ENCODE measurements around the gene TBC1D14.
A peak's percentile ranks its signal among the peaks of the same experiment; 100 is the strongest.
"Not testable (repeated sequence)": the region's sequence is repeated elsewhere in the genome, so short reads cannot be mapped to it uniquely, and the experiment has no call there.

TBC1D14 gene

GRCh38 chr4:7068883-7069282 is 159.3 kb downstream of the TBC1D14 start:
- DNase-seq = no peak

DNA sequence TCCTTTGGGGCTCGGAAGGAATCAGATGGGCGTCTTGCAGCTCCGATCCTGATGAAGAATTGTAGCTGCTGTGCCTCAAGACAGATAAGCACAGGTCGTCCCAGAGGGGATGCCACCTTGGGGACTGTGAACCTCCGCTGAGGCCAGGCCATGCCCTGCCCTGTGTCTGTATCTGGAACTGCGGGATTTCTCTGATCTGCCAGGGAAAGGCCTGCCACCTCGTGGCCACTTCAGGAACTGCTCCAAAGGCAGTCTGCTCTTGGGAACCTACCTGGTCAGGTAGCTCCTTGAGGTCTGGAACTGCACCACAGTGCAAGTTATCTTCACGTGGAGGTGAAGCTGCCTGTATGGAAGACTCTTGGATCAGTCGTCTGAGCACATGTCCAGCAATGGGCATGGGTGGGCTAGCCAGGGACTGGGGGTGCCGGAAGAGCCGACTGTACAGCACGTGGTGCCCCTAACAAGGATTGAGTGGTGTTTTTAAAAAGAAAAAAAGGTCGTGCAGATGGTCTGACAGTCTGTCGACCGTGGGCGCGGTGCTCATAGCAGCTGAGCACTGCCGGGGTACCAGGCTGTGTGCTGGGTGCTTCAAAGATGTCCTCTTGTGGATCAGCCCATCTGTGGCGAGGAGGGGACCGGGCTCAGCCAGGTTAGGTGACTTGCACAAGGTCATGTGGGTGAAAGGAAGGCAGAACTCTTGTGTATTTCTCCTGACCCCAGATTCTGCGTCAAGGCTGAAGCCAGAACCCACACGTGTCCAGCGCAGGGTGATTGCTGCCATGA is 161.3 kb downstream of the TBC1D14 start:
- peak; percentile 4 for DNase-seq

- DNase-seq = no peak
These were observed 163.4 kb downstream of the TBC1D14 start for GRCh38 chr4:7073059-7073458.

DNA sequence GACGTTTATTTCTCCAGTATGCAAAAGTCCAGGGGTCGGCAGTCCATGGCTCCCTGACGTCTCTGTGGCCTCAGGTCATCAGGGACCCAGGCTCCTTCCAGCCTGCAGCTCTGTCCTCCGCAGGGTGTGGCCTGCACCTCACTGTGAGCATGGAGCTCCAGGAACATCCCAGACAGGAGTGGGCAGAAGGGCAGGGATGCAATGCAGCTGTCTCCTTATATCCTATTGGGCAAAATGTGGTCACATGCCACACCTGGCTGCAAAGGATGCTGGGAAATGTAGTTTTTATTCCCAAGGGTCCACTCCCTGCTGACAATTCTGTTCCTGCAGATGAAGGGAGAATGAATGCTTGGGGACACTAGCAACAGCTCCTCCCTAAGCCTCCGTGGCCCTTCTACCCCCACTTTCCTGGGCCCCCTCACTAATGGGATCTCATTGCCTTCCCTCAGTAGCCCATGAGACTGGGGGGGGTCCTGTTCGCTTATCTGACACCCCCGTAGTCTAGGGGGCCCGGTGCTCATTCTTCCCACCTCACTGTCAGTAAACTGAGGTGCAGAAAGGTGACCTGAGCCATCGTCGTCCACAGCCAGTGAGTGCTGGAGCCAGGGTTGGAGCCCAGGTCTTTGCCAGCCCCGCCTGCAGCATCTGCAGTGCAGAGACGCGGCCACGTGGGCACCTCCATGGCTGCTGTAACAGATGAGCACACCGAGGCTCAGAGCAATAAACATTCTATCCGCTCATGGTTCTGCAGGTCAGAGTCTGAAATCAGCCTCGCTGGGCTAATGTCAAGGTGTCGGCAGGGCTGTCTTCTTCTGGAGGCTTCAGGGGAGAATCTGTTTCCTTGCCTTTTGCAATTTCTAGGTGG is 164.1 kb downstream of the TBC1D14 start:
- peak; percentile 44 for DNase-seq

GRCh38 chr4:7074426-7074825 is 164.8 kb downstream of the TBC1D14 start:
- DNase-seq = no peak

GRCh38 chr4:7075962-7076695 is 166.5 kb downstream of the TBC1D14 start:
- no peak for DNase-seq

DNA sequence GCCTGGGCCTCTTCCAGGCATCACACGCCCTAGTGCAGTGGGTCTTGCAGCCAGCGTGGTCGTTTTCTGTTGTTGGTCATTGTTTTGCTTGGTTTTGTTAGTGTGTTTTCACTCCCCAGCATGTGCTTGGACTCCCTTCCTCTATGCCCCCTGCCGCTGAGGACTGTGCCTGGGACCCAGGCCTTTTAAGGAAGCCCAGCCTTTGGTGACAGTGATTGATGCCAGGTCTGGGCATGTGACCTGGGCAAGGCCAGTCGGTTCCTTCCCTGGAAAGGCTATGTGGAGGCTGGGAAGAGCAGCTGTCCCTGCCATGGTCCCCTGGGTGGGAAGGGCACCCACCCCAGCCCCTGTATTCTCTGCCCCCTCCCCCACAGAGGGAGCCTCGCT is 167.1 kb downstream of the TBC1D14 start:
- DNase-seq = no peak

DNA sequence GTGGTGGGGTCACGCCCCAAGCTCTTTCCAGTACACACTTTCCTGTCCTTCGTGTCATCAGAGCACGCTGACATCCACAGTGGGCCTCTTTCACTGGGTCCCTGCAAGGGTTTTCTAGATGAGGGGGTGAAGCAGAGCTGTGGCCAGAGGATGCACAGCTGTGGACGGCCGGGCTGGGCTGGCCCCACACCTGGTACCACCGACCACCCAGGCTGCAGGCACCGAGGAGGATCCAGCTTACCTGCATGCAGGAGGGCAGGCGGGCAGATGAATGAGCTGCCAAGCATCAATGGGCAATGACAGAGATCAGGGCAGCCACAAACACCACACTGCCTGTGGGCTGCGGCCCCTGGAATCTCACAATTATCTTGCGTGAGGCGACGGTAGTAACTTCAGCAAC is 167.7 kb downstream of the TBC1D14 start:
- no peak for DNase-seq

DNA sequence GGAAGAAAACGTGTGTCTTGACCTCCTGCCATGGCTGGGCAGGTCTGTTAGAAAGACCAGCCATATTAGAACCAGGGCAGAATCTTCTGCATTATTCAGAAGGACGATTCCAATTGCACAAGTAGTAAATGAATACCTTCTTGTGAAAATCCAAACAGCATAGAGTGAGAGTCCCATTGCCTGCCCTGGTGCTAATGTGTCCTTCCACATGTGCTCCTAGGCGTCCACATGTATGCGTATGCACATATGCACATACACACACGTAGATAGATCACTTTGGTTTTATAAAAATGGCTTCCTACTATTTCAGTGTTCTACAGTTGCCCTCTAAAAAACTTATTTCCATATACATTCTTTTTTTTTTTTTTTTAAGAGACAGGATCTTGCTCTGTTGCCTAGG is 168.4 kb downstream of the TBC1D14 start:
- DNase-seq = no peak

GRCh38 chr4:7079483-7079882 is 169.9 kb downstream of the TBC1D14 start:
- DNase-seq = not testable (repeated sequence)

GRCh38 chr4:7079909-7080308 is 170.3 kb downstream of the TBC1D14 start:
- DNase-seq = not testable (repeated sequence)

Data from NCI-H2227 treated with DMSO at 0.1 percent for 48 hours (cell line).